Left lung (tissue), 10 donors: ENCODE results near the gene KIF12. TPM values are rescaled to one million over a fixed set of nuclear protein-coding genes. Genes with fewer than 3 reads are reported as not detected.
"Not testable (repeated sequence)": the region's sequence is repeated elsewhere in the genome, so short reads cannot be mapped to it uniquely, and the experiment has no call there.

Experiments used
- ATAC-seq: fragments of 200-7000 bp; cut with Tn5 transposase; one replicate; pipeline ENCODE4 v1.9.1; 2020; ENCODE audit warnings: moderate library complexity
- DNase-seq, 4 donors: peaks; one replicate each; pipeline ENCODE4 v3.0.0-alpha.2; 2013 to 2020
- H3K27ac ChIP-seq, 2 donors: fragments of 200-600 bp; sonication (generic) in 1 of 2; one replicate each; pipeline versions ENCODE4 v1.5.0 to v1.8.0; 2020 to 2021
- H3K27me3 ChIP-seq, 2 donors: fragments of 200-600 bp; sonication (generic) in 1 of 2; one replicate each; pipeline versions ENCODE4 v1.5.0 to v1.8.0; 2020 to 2021
- H3K36me3 ChIP-seq, 2 donors: fragments of 200-600 bp; sonication (generic) in 1 of 2; one replicate each; pipeline versions ENCODE4 v1.5.0 to v1.8.0; 2020 to 2021
- H3K4me1 ChIP-seq, 2 donors: fragments of 200-600 bp; one replicate each; pipeline ENCODE4 v1.8.0; 2021
- H3K4me3 ChIP-seq, 2 donors: fragments of 200-600 bp; sonication (generic) in 1 of 2; one replicate each; pipeline versions ENCODE4 v1.5.0 to v1.8.0; 2020 to 2021; ENCODE audit warnings: mild to moderate bottlenecking in 1 of 2
- H3K9me3 ChIP-seq, 2 donors: fragments of 200-600 bp; sonication (generic) in 1 of 2; one replicate each; pipeline versions ENCODE4 v1.5.0 to v1.8.0; 2020 to 2021
- CTCF ChIP-seq, 2 donors: fragments of 200-600 bp; sonication (generic) in 1 of 2; IDR thresholded peaks; one replicate each; pipeline versions ENCODE4 v1.5.0 to v1.8.0; 2021; ENCODE audit warnings: antibody characterized with exemption in 2 of 2
- intact Hi-C, 2 donors: fragments of 100-400 bp; cut with DNase I; formaldehyde crosslinking; loops; one replicate each; pipeline versions ENCODE4 v1.11.2 to v1.14.2; 2022
- polyA plus RNA-seq, 6 donors: library from polyadenylated mRNA; unstranded; fragments of 120-200 nt; gene quantifications; one replicate each; pipeline ENCODE4 v1.2.1, GENCODE V29; 2013; ENCODE audit not compliant: insufficient read length in 6 of 6
- total RNA-seq, 2 donors: library from RNA; stranded (reverse); fragmentation: NEBNext Ultra II Directional; extraction: Animal tissue kit (Norgen Biotek cat#: 25700); gene quantifications; one replicate each; pipeline ENCODE4 v1.2.1, GENCODE V29; 2021
- donor health status: DM: no; HTN: yes; CAD: no.
- donor health status: DM: no; HTN: no; CAD: no.

KIF12 gene
- total and polyA plus RNA-seq, 8 donors = 2.4 to 54.7 (median 43.3) TPM

- Histone ChIP-seq H3K27me3 (no peaks in the 10 kb centered on the region), H3K9me3 (no peaks in the 10 kb centered on the region), H3K4me1 (no peaks in the 10 kb centered on the region), H3K36me3 (peaks cover 0 to 27% of the 10 kb centered on the region in 2 donors), H3K4me3 (no peak overlapping the region), H3K27ac (no peak overlapping the region)
- TF ChIP-seq CTCF (IDR thresholded peaks at IDR 0.05) = no peak
- intact Hi-C loops = no loop called here
- ATAC-seq (no peak), DNase-seq (no peak)
Observed at GRCh38 chr9:114046237-114046755, 52.8 kb downstream of the KIF12 start.

GRCh38 chr9:114043660-114044059 is 55.4 kb downstream of the KIF12 start:
- H3K27me3 ChIP-seq, ATAC-seq, H3K27ac ChIP-seq, H3K4me1 ChIP-seq, H3K4me3 ChIP-seq, H3K9me3 ChIP-seq, intact Hi-C loops, DNase-seq: not testable (repeated sequence)
- peaks cover 0 to 12% of the 10 kb centered on the region in 2 donors for H3K36me3 ChIP-seq

Other genes starting within 250 kb of the KIF12 start
- gene ZNF618, start 223.0 kb downstream of the KIF12 start, total RNA-seq = 10 to 100 TPM in 1 of 2 donors, 1 to 10 TPM in 1; 9.9 to 12.0 TPM
- gene ZNF618, start 223.0 kb downstream of the KIF12 start, polyA plus RNA-seq = 10 to 100 TPM; 28.7 to 38.6 (median 36.4) TPM
- 1 to 10 TPM in 1 of 2 donors, not detected in 1; 1.2 TPM for gene AMBP, start 21.0 kb downstream of the KIF12 start, total RNA-seq
- gene AMBP, start 21.0 kb downstream of the KIF12 start, polyA plus RNA-seq = 1 to 10 TPM; 2.1 to 5.5 (median 2.5) TPM
- gene COL27A1, start 56.2 kb upstream of the KIF12 start, total RNA-seq = 10 to 100 TPM; 15.8 to 23.5 TPM
- 100 to 1,000 TPM; 112 to 180 (median 168) TPM for gene COL27A1, start 56.2 kb upstream of the KIF12 start, polyA plus RNA-seq
- gene ORM1, start 223.8 kb upstream of the KIF12 start, total RNA-seq = 10 to 100 TPM in 1 of 2 donors, 1 to 10 TPM in 1; 6.9 to 87.0 TPM
- gene ORM1, start 223.8 kb upstream of the KIF12 start, polyA plus RNA-seq = 1 to 10 TPM; 3.0 to 6.9 (median 4.5) TPM
- 10 to 100 TPM in 1 of 2 donors, 1 to 10 TPM in 1; 3.4 to 29.9 TPM for gene ORM2, start 230.6 kb upstream of the KIF12 start, total RNA-seq
- 1 to 10 TPM in 3 of 6 donors, under 1 TPM in 3; 0.46 to 1.9 (median 1.2) TPM for gene ORM2, start 230.6 kb upstream of the KIF12 start, polyA plus RNA-seq